A549 treated with AZD2906 at 1 μM for 4 hours (cell line): ENCODE measurements around the gene PRDX6. TPM values are rescaled to one million over a fixed set of nuclear protein-coding genes. Genes with fewer than 3 reads are reported as not detected.

ENCODE experiments used
- total RNA-seq: library from RNA; stranded (reverse); fragments of 200-300 nt; extraction: Qiagen RNA extraction; gene quantifications from 5 replicates; pipeline ENCODE4 v1.2.3, GENCODE V29; 2022

The PRDX6 gene
- total RNA-seq, result 317 to 355 TPM (median 351 TPM) in 5 replicates

GRCh38 chr1:173477286-173478093 lies at the start of gene PRDX6:
Gene PRDX6, plus strand, starts transcription at chr1:173477335. Its CDS starts 63 bp downstream, at chr1:173477398.

Other genes starting within 250 kb of the PRDX6 start
- not detected in 5 replicates for gene SLC9C2, start 125.7 kb downstream of the PRDX6 start, total RNA-seq
- not detected in 5 replicates for gene TEX50, start 158.0 kb downstream of the PRDX6 start, total RNA-seq
- 0.08 to 0.24 TPM (median 0.15 TPM) in 5 replicates for gene ANKRD45, start 192.5 kb downstream of the PRDX6 start, total RNA-seq
- gene KLHL20, start 237.6 kb downstream of the PRDX6 start, total RNA-seq, result 11.7 to 14.7 TPM (median 13.0 TPM) in 5 replicates